Tibial nerve (tissue), 4 donors: ENCODE results near the gene CPB1. TPM values are rescaled to one million over a fixed set of nuclear protein-coding genes. Genes with fewer than 3 reads are reported as not detected.

Experiments used
- DNase-seq, 2 donors: peaks; one replicate each; pipeline ENCODE4 v3.0.0-alpha.2; 2019; ENCODE audit warnings: low spot score in 2 of 2
- H3K27ac ChIP-seq, 4 donors: fragments of 200-600 bp; sonication (generic) in 3 of 4; one replicate each; pipeline ENCODE4 v1.5.1; 2017 to 2019; ENCODE audit warnings: mild to moderate bottlenecking in 1 of 4
- H3K27me3 ChIP-seq, 2 donors: fragments of 200-600 bp; sonication (generic) in 1 of 2; one replicate each; pipeline versions ENCODE4 v1.5.1 to v1.6.0; 2017 to 2019
- H3K36me3 ChIP-seq, 3 donors: fragments of 200-600 bp; sonication (generic); one replicate each; pipeline ENCODE4 v1.5.1; 2018 to 2019
- H3K4me1 ChIP-seq, 4 donors: fragments of 200-600 bp; sonication (generic) in 3 of 4; one replicate each; pipeline ENCODE4 v1.5.1; 2017 to 2019
- H3K4me3 ChIP-seq, 4 donors: fragments of 200-600 bp; sonication (generic) in 3 of 4; one replicate each; pipeline ENCODE4 v1.5.1; 2017 to 2019; ENCODE audit warnings: mild to moderate bottlenecking in 1 of 4, moderate library complexity in 1 of 4
- H3K9me3 ChIP-seq, 4 donors: fragments of 200-600 bp; sonication (generic) in 3 of 4; one replicate each; pipeline ENCODE4 v1.5.1; 2017 to 2019
- EP300 ChIP-seq, 2 donors: sonication (generic); formaldehyde crosslinking; IDR thresholded peaks; one replicate each; pipeline ENCODE4 v1.6.1; 2017; ENCODE audit warnings: antibody characterized with exemption in 2 of 2, mild to moderate bottlenecking in 1 of 2
- POLR2A ChIP-seq, 2 donors: fragments of 450-650 bp; IDR thresholded peaks; one replicate each; pipeline ENCODE4 v1.6.1; 2017; ENCODE audit warnings: antibody characterized with exemption in 2 of 2, mild to moderate bottlenecking in 2 of 2, moderate library complexity in 2 of 2
- WGBS, 2 donors: methylation state at CpG; one replicate each; pipeline ENCODE4 v1.1.5; 2018; 5-methylcytosine and 5-hydroxymethylcytosine counted together
- total RNA-seq, 4 donors: library from RNA; depleted of rRNA; stranded (reverse); fragments of >200 nt; gene quantifications; one replicate each; pipeline ENCODE4 v1.1.0, GENCODE V29; 2016
- TF ChIP-seq, protein P1 (sequence below), 5 experiments: fragments of 200-600 bp in 3 of 5; fragments of 450-650 bp in 2 of 5; sonication (generic) in 3 of 5; IDR thresholded peaks; one replicate each; pipeline ENCODE4 v1.5.1; 2016 to 2019; ENCODE audit warnings: antibody characterized with exemption in 5 of 5, mild to moderate bottlenecking in 3 of 5, moderate library complexity in 2 of 5

The CPB1 gene
- total RNA-seq, 4 donors from 2014 or later: 1.9 to 15.6 (median 6.0) TPM

DNA sequence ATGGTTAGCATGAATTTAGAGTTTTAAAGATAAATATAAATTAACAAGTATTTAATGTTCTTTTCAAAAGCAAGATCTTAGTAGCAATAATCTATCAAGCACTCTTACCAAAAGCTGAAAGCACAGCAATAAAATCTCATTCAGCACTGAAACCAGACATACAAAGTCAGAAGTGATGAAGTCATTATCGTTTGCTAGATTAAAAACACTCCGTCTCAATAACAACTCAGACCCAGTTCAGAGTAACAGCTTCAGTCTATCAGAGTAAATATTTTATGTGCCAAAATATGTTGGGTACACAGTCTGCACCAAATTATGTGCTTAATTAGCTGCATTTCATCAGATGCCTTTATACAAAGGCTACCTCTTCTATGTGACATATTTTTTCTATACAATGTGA, 79.1 kb downstream of the CPB1 start:
- TF ChIP-seq, protein P1, sequence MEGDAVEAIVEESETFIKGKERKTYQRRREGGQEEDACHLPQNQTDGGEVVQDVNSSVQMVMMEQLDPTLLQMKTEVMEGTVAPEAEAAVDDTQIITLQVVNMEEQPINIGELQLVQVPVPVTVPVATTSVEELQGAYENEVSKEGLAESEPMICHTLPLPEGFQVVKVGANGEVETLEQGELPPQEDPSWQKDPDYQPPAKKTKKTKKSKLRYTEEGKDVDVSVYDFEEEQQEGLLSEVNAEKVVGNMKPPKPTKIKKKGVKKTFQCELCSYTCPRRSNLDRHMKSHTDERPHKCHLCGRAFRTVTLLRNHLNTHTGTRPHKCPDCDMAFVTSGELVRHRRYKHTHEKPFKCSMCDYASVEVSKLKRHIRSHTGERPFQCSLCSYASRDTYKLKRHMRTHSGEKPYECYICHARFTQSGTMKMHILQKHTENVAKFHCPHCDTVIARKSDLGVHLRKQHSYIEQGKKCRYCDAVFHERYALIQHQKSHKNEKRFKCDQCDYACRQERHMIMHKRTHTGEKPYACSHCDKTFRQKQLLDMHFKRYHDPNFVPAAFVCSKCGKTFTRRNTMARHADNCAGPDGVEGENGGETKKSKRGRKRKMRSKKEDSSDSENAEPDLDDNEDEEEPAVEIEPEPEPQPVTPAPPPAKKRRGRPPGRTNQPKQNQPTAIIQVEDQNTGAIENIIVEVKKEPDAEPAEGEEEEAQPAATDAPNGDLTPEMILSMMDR (IDR thresholded peaks at IDR 0.05): no peak
- TF ChIP-seq POLR2A (IDR thresholded peaks at IDR 0.05): no peak
- no peak for TF ChIP-seq EP300 (IDR thresholded peaks at IDR 0.05)
- 26 to 28% methylated on average over 2 of the region's 2 CpGs for WGBS, 2 donors
- Histone ChIP-seq H3K36me3 (no peaks in the 10 kb centered on the region), H3K27me3 (no peaks in the 10 kb centered on the region), H3K27ac (no peak overlapping the region), H3K4me1 (peaks cover 0 to 7% (median 0%) of the 10 kb centered on the region in 4 donors), H3K4me3 (no peak overlapping the region), H3K9me3 (no peaks in the 10 kb centered on the region)
- no peak for DNase-seq

Other genes starting within 250 kb of the CPB1 start
- 10 to 100 TPM; 17.1 to 38.5 (median 29.7) TPM for gene AGTR1, start 129.9 kb upstream of the CPB1 start, total RNA-seq
- gene CPA3, start 37.5 kb downstream of the CPB1 start, total RNA-seq: 1 to 10 TPM in 3 of 4 donors, under 1 TPM in 1; 0.60 to 6.9 (median 2.8) TPM
- 10 to 100 TPM; 19.5 to 67.5 (median 26.0) TPM for gene GYG1, start 163.7 kb downstream of the CPB1 start, total RNA-seq